ENCODE measurements around the gene ROBO2.

DNA sequence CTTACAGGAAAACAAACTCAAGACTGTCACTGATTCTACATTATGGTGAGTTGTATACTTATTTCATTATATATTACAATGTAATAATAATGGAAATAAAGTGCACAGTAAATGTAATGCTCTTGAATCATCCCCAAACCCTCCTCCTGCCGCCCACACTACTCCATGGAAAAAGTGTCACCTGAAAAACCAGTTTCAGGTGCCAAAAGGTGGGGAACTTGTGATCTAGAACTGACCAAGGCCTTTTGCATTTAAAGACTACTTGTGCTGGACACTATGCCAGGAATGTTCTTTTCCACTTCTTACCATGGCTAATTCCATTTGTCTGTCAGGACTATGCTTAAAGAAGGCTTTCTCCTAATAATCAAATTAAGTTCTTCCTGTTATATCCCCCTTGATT is 32.3 kb downstream of the ROBO2 start:
- TF ChIP-seq TCF12 (IDR thresholded peaks at IDR 0.05; ENCODE audit: low read depth, low read length) (no peak), POLR2AphosphoS5 (IDR thresholded peaks at IDR 0.05; ENCODE audit: low read length) (no peak), EP300 (IDR thresholded peaks at IDR 0.05; ENCODE audit: borderline replicate concordance in 1 of 2, control insufficient read depth in 1 of 2, low read depth in 2 of 2, low read length in 2 of 2) (no peak), POLR2A (IDR thresholded peaks at IDR 0.05; ENCODE audit: low read depth, low read length) (no peak), GABPA (IDR thresholded peaks at IDR 0.05; ENCODE audit: low read depth) (no peak), ZZZ3 (IDR thresholded peaks at IDR 0.05; ENCODE audit: control insufficient read depth, insufficient read length, low read depth) (no peak), ESRRA (IDR thresholded peaks at IDR 0.05; ENCODE audit: low read length) (no peak), RFX5 (IDR thresholded peaks at IDR 0.05; ENCODE audit: low read depth, low read length) (no peak)
- TF ChIP-seq, protein P1, sequence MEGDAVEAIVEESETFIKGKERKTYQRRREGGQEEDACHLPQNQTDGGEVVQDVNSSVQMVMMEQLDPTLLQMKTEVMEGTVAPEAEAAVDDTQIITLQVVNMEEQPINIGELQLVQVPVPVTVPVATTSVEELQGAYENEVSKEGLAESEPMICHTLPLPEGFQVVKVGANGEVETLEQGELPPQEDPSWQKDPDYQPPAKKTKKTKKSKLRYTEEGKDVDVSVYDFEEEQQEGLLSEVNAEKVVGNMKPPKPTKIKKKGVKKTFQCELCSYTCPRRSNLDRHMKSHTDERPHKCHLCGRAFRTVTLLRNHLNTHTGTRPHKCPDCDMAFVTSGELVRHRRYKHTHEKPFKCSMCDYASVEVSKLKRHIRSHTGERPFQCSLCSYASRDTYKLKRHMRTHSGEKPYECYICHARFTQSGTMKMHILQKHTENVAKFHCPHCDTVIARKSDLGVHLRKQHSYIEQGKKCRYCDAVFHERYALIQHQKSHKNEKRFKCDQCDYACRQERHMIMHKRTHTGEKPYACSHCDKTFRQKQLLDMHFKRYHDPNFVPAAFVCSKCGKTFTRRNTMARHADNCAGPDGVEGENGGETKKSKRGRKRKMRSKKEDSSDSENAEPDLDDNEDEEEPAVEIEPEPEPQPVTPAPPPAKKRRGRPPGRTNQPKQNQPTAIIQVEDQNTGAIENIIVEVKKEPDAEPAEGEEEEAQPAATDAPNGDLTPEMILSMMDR (IDR thresholded peaks at IDR 0.05 in 2 of 3, conservative IDR thresholded peaks at IDR 0.05 in 1 of 3; ENCODE audit: control insufficient read depth in 2 of 3, extremely low read depth in 1 of 3, insufficient read depth in 1 of 3, low read depth in 3 of 3, low read length in 3 of 3) = no peak
- TF ChIP-seq, protein P2, sequence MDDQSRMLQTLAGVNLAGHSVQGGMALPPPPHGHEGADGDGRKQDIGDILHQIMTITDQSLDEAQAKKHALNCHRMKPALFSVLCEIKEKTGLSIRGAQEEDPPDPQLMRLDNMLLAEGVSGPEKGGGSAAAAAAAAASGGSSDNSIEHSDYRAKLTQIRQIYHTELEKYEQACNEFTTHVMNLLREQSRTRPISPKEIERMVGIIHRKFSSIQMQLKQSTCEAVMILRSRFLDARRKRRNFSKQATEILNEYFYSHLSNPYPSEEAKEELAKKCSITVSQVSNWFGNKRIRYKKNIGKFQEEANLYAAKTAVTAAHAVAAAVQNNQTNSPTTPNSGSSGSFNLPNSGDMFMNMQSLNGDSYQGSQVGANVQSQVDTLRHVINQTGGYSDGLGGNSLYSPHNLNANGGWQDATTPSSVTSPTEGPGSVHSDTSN (IDR thresholded peaks at IDR 0.05; ENCODE audit: insufficient replicate concordance, low read depth, low read length) = no peak
- TF ChIP-seq, protein P3, sequence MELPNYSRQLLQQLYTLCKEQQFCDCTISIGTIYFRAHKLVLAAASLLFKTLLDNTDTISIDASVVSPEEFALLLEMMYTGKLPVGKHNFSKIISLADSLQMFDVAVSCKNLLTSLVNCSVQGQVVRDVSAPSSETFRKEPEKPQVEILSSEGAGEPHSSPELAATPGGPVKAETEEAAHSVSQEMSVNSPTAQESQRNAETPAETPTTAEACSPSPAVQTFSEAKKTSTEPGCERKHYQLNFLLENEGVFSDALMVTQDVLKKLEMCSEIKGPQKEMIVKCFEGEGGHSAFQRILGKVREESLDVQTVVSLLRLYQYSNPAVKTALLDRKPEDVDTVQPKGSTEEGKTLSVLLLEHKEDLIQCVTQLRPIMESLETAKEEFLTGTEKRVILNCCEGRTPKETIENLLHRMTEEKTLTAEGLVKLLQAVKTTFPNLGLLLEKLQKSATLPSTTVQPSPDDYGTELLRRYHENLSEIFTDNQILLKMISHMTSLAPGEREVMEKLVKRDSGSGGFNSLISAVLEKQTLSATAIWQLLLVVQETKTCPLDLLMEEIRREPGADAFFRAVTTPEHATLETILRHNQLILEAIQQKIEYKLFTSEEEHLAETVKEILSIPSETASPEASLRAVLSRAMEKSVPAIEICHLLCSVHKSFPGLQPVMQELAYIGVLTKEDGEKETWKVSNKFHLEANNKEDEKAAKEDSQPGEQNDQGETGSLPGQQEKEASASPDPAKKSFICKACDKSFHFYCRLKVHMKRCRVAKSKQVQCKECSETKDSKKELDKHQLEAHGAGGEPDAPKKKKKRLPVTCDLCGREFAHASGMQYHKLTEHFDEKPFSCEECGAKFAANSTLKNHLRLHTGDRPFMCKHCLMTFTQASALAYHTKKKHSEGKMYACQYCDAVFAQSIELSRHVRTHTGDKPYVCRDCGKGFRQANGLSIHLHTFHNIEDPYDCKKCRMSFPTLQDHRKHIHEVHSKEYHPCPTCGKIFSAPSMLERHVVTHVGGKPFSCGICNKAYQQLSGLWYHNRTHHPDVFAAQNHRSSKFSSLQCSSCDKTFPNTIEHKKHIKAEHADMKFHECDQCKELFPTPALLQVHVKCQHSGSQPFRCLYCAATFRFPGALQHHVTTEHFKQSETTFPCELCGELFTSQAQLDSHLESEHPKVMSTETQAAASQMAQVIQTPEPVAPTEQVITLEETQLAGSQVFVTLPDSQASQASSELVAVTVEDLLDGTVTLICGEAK (IDR thresholded peaks at IDR 0.05; ENCODE audit: borderline replicate concordance) = no peak

Data from GM12878 (cell line).